Uterus (tissue), 2 donors: Measurements from ENCODE around the gene HTR2A.

Experiments used
- CTCF ChIP-seq, 4 experiments: fragments of 200-600 bp in 2 of 4; fragments of 450-650 bp in 2 of 4; sonication (generic) in 2 of 4; IDR thresholded peaks; one replicate each; pipeline ENCODE4 v1.5.1; 2016 to 2019; ENCODE audit warnings: antibody characterized with exemption in 4 of 4, mild to moderate bottlenecking in 2 of 4, moderate library complexity in 1 of 4
- POLR2A ChIP-seq, 2 donors: fragments of 450-650 bp; IDR thresholded peaks; one replicate each; pipeline ENCODE4 v1.6.1; 2016; ENCODE audit warnings: antibody characterized with exemption in 2 of 2, mild to moderate bottlenecking in 1 of 2, moderate library complexity in 1 of 2

GRCh38 chr13:46796515-46797474, 100.1 kb downstream of the HTR2A start, which contains the start of gene ESD:
- TF ChIP-seq POLR2A (IDR thresholded peaks at IDR 0.05) (peak; percentile 78 to 91), CTCF (IDR thresholded peaks at IDR 0.05) (no peak)
